Esophagus squamous epithelium (tissue), 5 donors: ENCODE data around the gene LGR6. TPM values are rescaled to one million over a fixed set of nuclear protein-coding genes. Genes with fewer than 3 reads are reported as not detected.
A peak's percentile ranks its signal among the peaks of the same experiment; 100 is the strongest.

Source experiments
- DNase-seq: peaks from one replicate; lab custom pipeline; 2025; lab: John Stamatoyannopoulos, UW
- H3K27ac ChIP-seq, 4 donors: fragments of 200-600 bp; sonication (generic); one replicate each; pipeline ENCODE4 v1.5.1; 2016 to 2019; ENCODE audit warnings: mild to moderate bottlenecking in 1 of 4
- H3K27me3 ChIP-seq, 4 donors: fragments of 200-600 bp; sonication (generic); 1 replicate in 3 of 4; 2 replicates in 1 of 4; pipeline versions ENCODE4 v1.5.1 to v1.6.0; 2017 to 2021; ENCODE audit warnings: antibody characterized with exemption in 1 of 4
- H3K36me3 ChIP-seq, 3 donors: fragments of 200-600 bp; sonication (generic); one replicate each; pipeline ENCODE4 v1.5.1; 2016 to 2019
- H3K4me1 ChIP-seq, 3 donors: fragments of 200-600 bp; sonication (generic); one replicate each; pipeline ENCODE4 v1.5.1; 2017 to 2019
- H3K4me3 ChIP-seq, 4 donors: fragments of 200-600 bp; sonication (generic); 1 replicate in 3 of 4; 2 replicates in 1 of 4; pipeline ENCODE4 v1.5.1; 2016 to 2019; ENCODE audit warnings: mild to moderate bottlenecking in 2 of 4, moderate library complexity in 1 of 4
- H3K9me3 ChIP-seq, 3 donors: fragments of 200-600 bp; sonication (generic); one replicate each; pipeline ENCODE4 v1.5.1; 2016 to 2019
- POLR2A ChIP-seq, 4 donors: fragments of 450-650 bp; IDR thresholded peaks; one replicate each; pipeline ENCODE4 v1.6.1; 2017; ENCODE audit warnings: antibody characterized with exemption in 4 of 4, mild to moderate bottlenecking in 4 of 4, moderate library complexity in 3 of 4
- WGBS, 2 donors: methylation state at CpG; one replicate each; pipeline ENCODE4 v1.1.5; 2018; 5-methylcytosine and 5-hydroxymethylcytosine counted together
- intact Hi-C: fragments of 100-400 bp; cut with DNase I; formaldehyde crosslinking; loops from one replicate; pipeline ENCODE4 v1.15.0; 2022
- total RNA-seq, 4 donors: library from RNA; depleted of rRNA; stranded (reverse); fragments of >200 nt; gene quantifications; one replicate each; pipeline ENCODE4 v1.1.0, GENCODE V29; 2016
- TF ChIP-seq, protein P1 (sequence below), 6 experiments: fragments of 450-650 bp in 4 of 6; fragments of 200-600 bp in 2 of 6; sonication (generic) in 2 of 6; IDR thresholded peaks; one replicate each; pipeline ENCODE4 v1.5.1; 2016 to 2019; ENCODE audit warnings: antibody characterized with exemption in 6 of 6, mild to moderate bottlenecking in 4 of 6, moderate library complexity in 4 of 6
- donor health status: DM: yes; HTN: yes; CAD: no.

LGR6 gene
- total RNA-seq, 4 donors from 2014 or later: 0.53 to 6.4 (median 2.9) TPM

GRCh38 chr1:202268817-202269216, 75.2 kb downstream of the LGR6 start:
- Histone ChIP-seq H3K9me3 (no peaks in the 10 kb centered on the region), H3K4me1 (peaks cover 0 to 5% (median 0%) of the 10 kb centered on the region in 3 donors), H3K36me3 (no peaks in the 10 kb centered on the region), H3K27me3 (peaks cover 0 to 73% (median 2%) of the 10 kb centered on the region in 4 donors), H3K4me3 (no peak overlapping the region), H3K27ac (no peak overlapping the region)
- intact Hi-C loops: no loop called here
- TF ChIP-seq POLR2A (IDR thresholded peaks at IDR 0.05): no peak
- TF ChIP-seq, protein P1, sequence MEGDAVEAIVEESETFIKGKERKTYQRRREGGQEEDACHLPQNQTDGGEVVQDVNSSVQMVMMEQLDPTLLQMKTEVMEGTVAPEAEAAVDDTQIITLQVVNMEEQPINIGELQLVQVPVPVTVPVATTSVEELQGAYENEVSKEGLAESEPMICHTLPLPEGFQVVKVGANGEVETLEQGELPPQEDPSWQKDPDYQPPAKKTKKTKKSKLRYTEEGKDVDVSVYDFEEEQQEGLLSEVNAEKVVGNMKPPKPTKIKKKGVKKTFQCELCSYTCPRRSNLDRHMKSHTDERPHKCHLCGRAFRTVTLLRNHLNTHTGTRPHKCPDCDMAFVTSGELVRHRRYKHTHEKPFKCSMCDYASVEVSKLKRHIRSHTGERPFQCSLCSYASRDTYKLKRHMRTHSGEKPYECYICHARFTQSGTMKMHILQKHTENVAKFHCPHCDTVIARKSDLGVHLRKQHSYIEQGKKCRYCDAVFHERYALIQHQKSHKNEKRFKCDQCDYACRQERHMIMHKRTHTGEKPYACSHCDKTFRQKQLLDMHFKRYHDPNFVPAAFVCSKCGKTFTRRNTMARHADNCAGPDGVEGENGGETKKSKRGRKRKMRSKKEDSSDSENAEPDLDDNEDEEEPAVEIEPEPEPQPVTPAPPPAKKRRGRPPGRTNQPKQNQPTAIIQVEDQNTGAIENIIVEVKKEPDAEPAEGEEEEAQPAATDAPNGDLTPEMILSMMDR (IDR thresholded peaks at IDR 0.05): no peak
- WGBS, 2 donors: 40 to 74% methylated on average over 1 to 5 of the region's 5 CpGs
- no peak for DNase-seq

GRCh38 chr1:202270871-202271326, 77.3 kb downstream of the LGR6 start:
- no peak for DNase-seq
- H3K9me3 ChIP-seq: no peaks in the 10 kb centered on the region
- intact Hi-C loops: no loop called here
- no peaks in the 10 kb centered on the region for H3K36me3 ChIP-seq
- no peak overlapping the region for H3K4me3 ChIP-seq
- no peak overlapping the region for H3K27ac ChIP-seq
- H3K27me3 ChIP-seq: peaks cover 0 to 52% (median 0%) of the 10 kb centered on the region in 4 donors
- 15 to 29% methylated on average over 3 to 6 of the region's 8 CpGs for WGBS, 2 donors
- TF ChIP-seq, protein P1 (IDR thresholded peaks at IDR 0.05): no peak
- TF ChIP-seq POLR2A (IDR thresholded peaks at IDR 0.05): no peak
- H3K4me1 ChIP-seq: peaks cover 0 to 5% (median 0%) of the 10 kb centered on the region in 3 donors

DNA sequence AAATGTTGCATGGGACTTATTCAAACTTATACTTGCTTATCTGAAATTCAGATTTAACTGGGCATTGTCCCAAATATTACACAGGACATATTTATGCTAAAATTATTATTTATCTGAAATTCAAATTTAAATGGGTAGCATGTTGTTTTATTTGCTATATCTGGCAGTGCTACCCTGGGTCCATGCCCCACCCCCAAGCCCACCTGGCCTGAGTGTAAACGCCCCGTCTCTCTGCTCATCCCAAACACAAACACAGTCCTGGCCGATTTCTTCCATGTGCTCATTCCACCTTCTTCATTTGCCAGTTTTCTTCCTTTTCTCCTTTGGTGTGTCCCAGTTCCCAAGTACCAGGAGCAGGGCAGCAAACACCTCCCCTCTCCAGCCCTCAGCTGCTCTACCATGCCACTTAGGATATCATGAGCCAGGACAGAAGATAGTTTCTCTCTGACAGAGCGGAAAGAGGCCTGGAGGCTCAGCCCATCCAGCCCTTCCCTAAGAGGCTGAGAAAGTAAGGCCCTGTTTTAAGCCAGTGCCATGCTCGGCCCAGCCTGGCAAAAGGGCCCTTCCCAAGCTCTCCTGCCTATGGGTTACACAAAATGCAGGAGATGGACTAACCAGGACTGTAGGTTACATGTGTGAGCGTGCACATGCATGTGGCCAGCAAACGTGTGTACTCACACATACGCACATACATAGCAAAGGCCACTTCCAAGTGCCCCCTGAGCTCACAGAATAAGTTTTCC, 78.7 kb downstream of the LGR6 start:
- no peaks in the 10 kb centered on the region for H3K9me3 ChIP-seq
- H3K4me1 ChIP-seq: peaks cover 0 to 5% (median 0%) of the 10 kb centered on the region in 3 donors
- H3K36me3 ChIP-seq: no peaks in the 10 kb centered on the region
- DNase-seq: no peak
- 69 to 86% methylated on average over 4 to 6 of the region's 8 CpGs for WGBS, 2 donors
- no peak for TF ChIP-seq POLR2A (IDR thresholded peaks at IDR 0.05)
- TF ChIP-seq, protein P1 (IDR thresholded peaks at IDR 0.05): no peak
- H3K4me3 ChIP-seq: no peak overlapping the region
- intact Hi-C loops: no loop called here
- peaks cover 0 to 39% (median 0%) of the 10 kb centered on the region in 4 donors for H3K27me3 ChIP-seq
- no peak overlapping the region for H3K27ac ChIP-seq

DNA sequence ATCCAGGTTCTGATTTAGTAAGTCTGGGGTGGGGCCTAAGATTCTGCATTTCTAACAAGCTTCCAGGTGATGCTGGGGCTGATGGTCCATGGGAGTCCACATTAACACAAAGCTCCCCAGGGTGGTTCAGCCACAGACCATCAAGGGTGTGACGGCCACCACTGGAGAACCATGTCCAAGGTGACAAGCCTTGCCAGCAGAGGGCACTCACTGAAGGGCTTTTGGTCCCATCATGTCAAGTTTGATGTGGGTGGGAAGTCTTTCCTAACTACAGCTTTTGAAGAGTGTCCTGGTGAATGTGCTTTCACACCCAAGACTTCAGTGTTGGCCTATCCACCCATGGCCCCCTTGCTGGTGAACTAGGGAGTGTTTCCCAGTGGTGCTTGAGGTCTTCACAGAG, 81.0 kb downstream of the LGR6 start:
- no peak overlapping the region for H3K4me3 ChIP-seq
- H3K4me1 ChIP-seq: no peaks in the 10 kb centered on the region
- no peaks in the 10 kb centered on the region for H3K36me3 ChIP-seq
- no peak for TF ChIP-seq POLR2A (IDR thresholded peaks at IDR 0.05)
- TF ChIP-seq, protein P1 (IDR thresholded peaks at IDR 0.05): peak in 2 of 6 experiments; percentile 14 to 30
- H3K9me3 ChIP-seq: no peaks in the 10 kb centered on the region
- no peak overlapping the region for H3K27ac ChIP-seq
- intact Hi-C loops: loop anchor here (5.0 kb wide), 1 partner anchor 158 kb away; no protein-coding TSS in a partner anchor
- WGBS, 2 donors: no CpG with 5 or more reads among the region's 1 CpG
- DNase-seq: no peak
- peaks cover 0 to 35% (median 0%) of the 10 kb centered on the region in 4 donors for H3K27me3 ChIP-seq

GRCh38 chr1:202275061-202275770, 81.6 kb downstream of the LGR6 start:
- intact Hi-C loops: loop anchor here (5.0 kb wide), 1 partner anchor 157 kb away; no protein-coding TSS in a partner anchor
- no peak for DNase-seq
- Histone ChIP-seq H3K27me3 (peaks cover 0 to 34% (median 0%) of the 10 kb centered on the region in 4 donors), H3K9me3 (no peaks in the 10 kb centered on the region), H3K36me3 (no peaks in the 10 kb centered on the region), H3K4me3 (no peak overlapping the region), H3K27ac (no peak overlapping the region), H3K4me1 (no peaks in the 10 kb centered on the region)
- WGBS, 2 donors: 90 to 100% methylated on average over 1 to 2 of the region's 3 CpGs
- TF ChIP-seq POLR2A (IDR thresholded peaks at IDR 0.05): no peak
- TF ChIP-seq, protein P1 (IDR thresholded peaks at IDR 0.05): no peak
